IMR-90 (cell line): ENCODE results near the gene RALGPS1. TPM values are rescaled to one million over a fixed set of nuclear protein-coding genes. Genes with fewer than 3 reads are reported as not detected.

Experiments used
- ATAC-seq: fragments of 200-7000 bp; cut with Tn5 transposase; 2 replicates; pipeline ENCODE4 v1.9.1; 2020; ENCODE audit warnings: low read depth, mild to moderate bottlenecking, moderate library complexity
- BruUV-seq: library from RNA; stranded (reverse); fragments of 400-500 nt; replicated peaks from 2 replicates; lab custom pipeline; 2021; lab: Mats Ljungman, UMichigan
- CTCF ChIA-PET: fragments of 300-600 bp; formaldehyde crosslinking; extraction: SDS; loops from one replicate; lab custom pipeline; 2021; ENCODE audit warnings: antibody characterized with exemption; lab: Yijun Ruan, JAX
- POLR2A ChIA-PET: fragments of 300-600 bp; sonication (Branson Sonifier 250); formaldehyde crosslinking; loops from one replicate; lab custom pipeline; 2022; ENCODE audit warnings: antibody characterized with exemption; ENCODE audit not compliant: unreplicated experiment; lab: Charles Lee
- DNase-seq: peaks from one replicate; pipeline ENCODE4 v3.0.0; 2013
- H2AFZ ChIP-seq: replicated peaks from 2 replicates; pipeline ENCODE3; 2013; ENCODE audit warnings: low read length, mild to moderate bottlenecking; ENCODE audit not compliant: poor library complexity
- H2AK5ac ChIP-seq: 2 replicates; pipeline ENCODE4 v1.6.1; 2013; ENCODE audit warnings: low read depth, low read length, inconsistent platforms
- H2AK9ac ChIP-seq: replicated peaks from 2 replicates; pipeline ENCODE3; 2013; ENCODE audit warnings: mild to moderate bottlenecking, low read depth, low read length, moderate library complexity; ENCODE audit not compliant: poor library complexity
- H2BK120ac ChIP-seq: 2 replicates; pipeline ENCODE4 v1.6.1; 2013; ENCODE audit warnings: low read depth, low read length, inconsistent platforms
- H2BK15ac ChIP-seq: 3 replicates; pipeline ENCODE4 v1.6.1; 2013; ENCODE audit warnings: low read depth, low read length, inconsistent platforms
- H2BK20ac ChIP-seq: 2 replicates; pipeline ENCODE4 v1.6.1; 2013; ENCODE audit warnings: low read depth, mild to moderate bottlenecking, inconsistent platforms, low read length, moderate library complexity
- H2BK5ac ChIP-seq: 2 replicates; pipeline ENCODE4 v1.6.1; 2013; ENCODE audit warnings: mild to moderate bottlenecking, low read depth, low read length, inconsistent platforms; ENCODE audit not compliant: poor library complexity, severe bottlenecking
- H3K14ac ChIP-seq: replicated peaks from 2 replicates; pipeline ENCODE4 v1.6.1; 2013; ENCODE audit warnings: low read depth, low read length, inconsistent platforms
- H3K18ac ChIP-seq: 2 replicates; pipeline ENCODE4 v1.6.1; 2013; ENCODE audit warnings: low read depth, low read length, control low read depth
- H3K23ac ChIP-seq: 2 replicates; pipeline ENCODE4 v1.6.1; 2013; ENCODE audit warnings: low read depth, low read length, inconsistent platforms
- H3K27ac ChIP-seq: 2 replicates; pipeline ENCODE4 v1.5.1; 2013; ENCODE audit warnings: mild to moderate bottlenecking, control low read depth, low read length; ENCODE audit not compliant: insufficient read depth
- H3K27me3 ChIP-seq: 2 replicates; pipeline ENCODE4 v1.6.1; 2013; ENCODE audit warnings: low read length; ENCODE audit not compliant: control insufficient read depth, insufficient read depth
- H3K36me3 ChIP-seq: 2 replicates; pipeline ENCODE4 v1.6.1; 2013; ENCODE audit warnings: low read length, mixed read lengths; ENCODE audit not compliant: control insufficient read depth, insufficient read depth
- H3K4ac ChIP-seq: 2 replicates; pipeline ENCODE4 v1.6.1; 2013; ENCODE audit warnings: low read depth, low read length, inconsistent platforms
- H3K4me1 ChIP-seq: 2 replicates; pipeline ENCODE4 v1.6.1; 2013; ENCODE audit warnings: low read length, mixed read lengths; ENCODE audit not compliant: control insufficient read depth, insufficient read depth
- H3K4me2 ChIP-seq: 2 replicates; pipeline ENCODE4 v1.6.1; 2013; ENCODE audit warnings: low read depth, mild to moderate bottlenecking, control low read depth, low read length, moderate library complexity
- H3K4me3 ChIP-seq: 2 replicates; pipeline ENCODE4 v1.5.1; 2013; ENCODE audit warnings: low read depth, mild to moderate bottlenecking, control low read depth, low read length, moderate library complexity; ENCODE audit not compliant: insufficient read depth
- H3K56ac ChIP-seq: 2 replicates; pipeline ENCODE4 v1.6.1; 2013; ENCODE audit warnings: low read length, inconsistent platforms; ENCODE audit not compliant: insufficient read depth; ENCODE audit errors: extremely low read depth
- H3K79me1 ChIP-seq, 2 experiments: 2 replicates each; pipeline ENCODE4 v1.6.1; 2013; ENCODE audit warnings: low read length in 2 of 2, inconsistent platforms in 1 of 2, low read depth in 1 of 2
- H3K9ac ChIP-seq: 2 replicates; pipeline ENCODE4 v1.6.1; 2013; ENCODE audit warnings: low read depth, low read length, control low read depth
- H3K9me1 ChIP-seq: 2 replicates; pipeline ENCODE4 v1.6.1; 2013; ENCODE audit warnings: low read length, inconsistent platforms; ENCODE audit not compliant: insufficient read depth
- H3K9me3 ChIP-seq: 2 replicates; pipeline ENCODE4 v1.6.1; 2013; ENCODE audit warnings: low read length; ENCODE audit not compliant: control insufficient read depth, insufficient read depth
- H4K20me1 ChIP-seq: 2 replicates; pipeline ENCODE4 v1.6.1; 2013; ENCODE audit warnings: low read length, inconsistent platforms; ENCODE audit not compliant: insufficient read depth
- H4K5ac ChIP-seq: 2 replicates; pipeline ENCODE4 v1.6.1; 2013; ENCODE audit warnings: mild to moderate bottlenecking, low read depth, low read length, control low read depth
- H4K8ac ChIP-seq, 2 experiments: 2 replicates each; pipeline ENCODE4 v1.6.1; 2013; ENCODE audit warnings: low read depth in 2 of 2, low read length in 2 of 2, control low read depth in 1 of 2, inconsistent platforms in 1 of 2
- H4K91ac ChIP-seq: 2 replicates; pipeline ENCODE4 v1.6.1; 2013; ENCODE audit warnings: low read depth, low read length, inconsistent platforms; ENCODE audit not compliant: insufficient read depth
- BHLHE40 ChIP-seq: fragments of 150-350 bp; IDR thresholded peaks from 2 replicates; pipeline ENCODE4 v1.6.1; 2016; ENCODE audit warnings: mild to moderate bottlenecking, low read depth, low read length
- CEBPB ChIP-seq: IDR thresholded peaks from 2 replicates; pipeline ENCODE4 v1.6.1; 2012; ENCODE audit warnings: low read depth, low read length, improper control_type of control experiment
- CHD1 ChIP-seq: IDR thresholded peaks from 2 replicates; pipeline ENCODE4 v1.6.1; 2012; ENCODE audit warnings: low read depth, low read length, improper control_type of control experiment
- CTCF ChIP-seq: conservative IDR thresholded peaks from 2 replicates; pipeline ENCODE4 v1.5.1; 2012; ENCODE audit warnings: mild to moderate bottlenecking, low read depth, low read length, improper control_type of control experiment
- ELK1 ChIP-seq: fragments of 150-350 bp; IDR thresholded peaks from 2 replicates; pipeline ENCODE4 v1.6.1; 2016; ENCODE audit warnings: low read depth, mild to moderate bottlenecking, low read length, moderate library complexity, borderline replicate concordance
- FOS ChIP-seq: fragments of 150-350 bp; IDR thresholded peaks from 2 replicates; pipeline ENCODE4 v1.6.1; 2016; ENCODE audit warnings: low read depth, low read length
- MAFK ChIP-seq: IDR thresholded peaks from 2 replicates; pipeline ENCODE4 v1.6.1; 2012; ENCODE audit warnings: low read depth, low read length, improper control_type of control experiment
- MAZ ChIP-seq: IDR thresholded peaks from 2 replicates; pipeline ENCODE4 v1.6.1; 2012; ENCODE audit warnings: low read depth, mild to moderate bottlenecking, low read length, improper control_type of control experiment, moderate library complexity, borderline replicate concordance
- MXI1 ChIP-seq: IDR thresholded peaks from 2 replicates; pipeline ENCODE4 v1.6.1; 2012; ENCODE audit warnings: low read depth, mild to moderate bottlenecking, low read length, moderate library complexity, borderline replicate concordance
- NFE2L2 ChIP-seq: fragments of 150-350 bp; IDR thresholded peaks from 2 replicates; pipeline ENCODE4 v1.6.1; 2016; ENCODE audit warnings: low read depth, mild to moderate bottlenecking, low read length
- POLR2A ChIP-seq: IDR thresholded peaks from 2 replicates; pipeline ENCODE4 v1.6.1; 2012; ENCODE audit warnings: mild to moderate bottlenecking, low read depth, low read length
- RAD21 ChIP-seq: IDR thresholded peaks from 2 replicates; pipeline ENCODE4 v1.6.1; 2012; ENCODE audit warnings: low read length, improper control_type of control experiment
- RCOR1 ChIP-seq: IDR thresholded peaks from 2 replicates; pipeline ENCODE4 v1.6.1; 2012; ENCODE audit warnings: mild to moderate bottlenecking, low read length, improper control_type of control experiment; ENCODE audit not compliant: insufficient replicate concordance
- SMC3 ChIP-seq: fragments of 150-350 bp; IDR thresholded peaks from 2 replicates; pipeline ENCODE4 v1.6.1; 2016; ENCODE audit warnings: low read depth, mild to moderate bottlenecking, antibody characterized with exemption, low read length, moderate library complexity
- USF2 ChIP-seq: fragments of 150-350 bp; IDR thresholded peaks from 2 replicates; pipeline ENCODE4 v1.6.1; 2017; ENCODE audit warnings: mild to moderate bottlenecking, antibody characterized with exemption, low read length, low read depth
- whole genome bisulfite sequencing, 2 experiments: methylation state at CpG; one replicate each; pipeline versions ENCODE4 v1.1.5 to v1.1.7; 2013; ENCODE audit warnings: missing lambda C conversion rate in 2 of 2; ENCODE audit not compliant: insufficient read length in 1 of 2; ENCODE audit errors: extremely low coverage in 2 of 2; 5-methylcytosine and 5-hydroxymethylcytosine counted together
- dilution Hi-C: fragments of 300-500 bp; cut with HindIII; formaldehyde crosslinking; loops from one replicate; pipeline ENCODE4 v1.14.3; 2018; ENCODE audit warnings: low sequenced_read_pairs; ENCODE audit not compliant: unreplicated experiment
- in situ Hi-C: fragments of 300-500 bp; cut with MboI; formaldehyde crosslinking; loops from 3 replicates; pipeline ENCODE4 v1.14.3; 2019; ENCODE audit warnings: low sequenced_read_pairs, inconsistent platforms, mixed read lengths
- intact Hi-C: fragments of 100-400 bp; cut with micrococcal nuclease; formaldehyde crosslinking; loops from 2 replicates; pipeline ENCODE4 v1.10.0; 2022
- polyA plus RNA-seq, 3 experiments: library from polyadenylated mRNA; depleted of rRNA; stranded (reverse); fragments of >200 nt; gene quantifications; 2 replicates each; pipeline ENCODE4 v1.2.3, GENCODE V29; 2012; ENCODE audit warnings: low replicate concordance in 1 of 3
- total RNA-seq: library from RNA; depleted of rRNA; stranded (reverse); fragments of >200 nt; gene quantifications from 2 replicates; pipeline ENCODE4 v1.2.3, GENCODE V29; 2012

Gene RALGPS1
- total and polyA plus RNA-seq, 2 of the 4 experiments (the other 2 are of a cell fraction), result 0.90 to 2.8 TPM

- Histone ChIP-seq H2BK15ac (no peak overlapping the region), H2AK5ac (0 out of 2 replicates have a peak overlapping the region, but pooled peaks have one; percentile 10), H3K4me2 (no peak overlapping the region), H3K27me3 (no peaks in the 10 kb centered on the region), H3K79me1 (no peaks in the 10 kb centered on the region), H3K4me1 (peaks cover 14% of the 10 kb centered on the region), H3K23ac (no peak overlapping the region), H4K91ac (no peak overlapping the region), H3K56ac (no peak overlapping the region), H3K4ac (peak overlapping the region; percentile 17; the same call in 1 of the 2 replicates), H3K9ac (no peak overlapping the region), H3K27ac (no peak overlapping the region), H2BK20ac (no peak overlapping the region), H3K36me3 (no peaks in the 10 kb centered on the region), H4K5ac (no peak overlapping the region), H3K18ac (peak overlapping the region; percentile 39; the same call in 1 of the 2 replicates), H2BK120ac (0 out of 2 replicates have a peak overlapping the region, but pooled peaks have one; percentile 2), H2BK5ac (no peak overlapping the region), H2AK9ac (peak overlapping the region; percentile 4), H2AFZ (peak overlapping the region; percentile 27), H3K9me3 (no peaks in the 10 kb centered on the region), H3K14ac (no peak overlapping the region), H4K8ac (no peak overlapping the region), H4K20me1 (no peaks in the 10 kb centered on the region), H3K4me3 (no peak overlapping the region), H3K9me1 (peaks cover 7% of the 10 kb centered on the region)
- DNase-seq (no peak), ATAC-seq (no peak)
- 89% methylated on average over 2 of the region's 5 CpGs; no CpG with 5 or more reads in 1 of the 2 experiments for WGBS, 2 experiments
- ChIA-PET POLR2A (interaction anchor here (0.6 kb wide), 1 partner anchor 33 kb away, joined by 8 read pairs; no protein-coding TSS in a partner anchor), CTCF (no interaction called here)
- intact Hi-C loops, result no loop called here
- in situ Hi-C loops, result no loop called here
- no TSS peak for BruUV-seq
- dilution Hi-C loops, result no loop called here
- TF ChIP-seq RAD21, result no peak
- TF ChIP-seq USF2, result no peak
- TF ChIP-seq MXI1, result no peak
- TF ChIP-seq BHLHE40, result no peak
- TF ChIP-seq RCOR1, result no peak
- no peak for TF ChIP-seq CHD1
- no peak for TF ChIP-seq MAFK
- TF ChIP-seq FOS, result no peak
- no peak for TF ChIP-seq CEBPB
- TF ChIP-seq POLR2A, result no peak
- TF ChIP-seq ELK1, result no peak
- no peak for TF ChIP-seq CTCF
- no peak for TF ChIP-seq SMC3
- no peak for TF ChIP-seq MAZ
- TF ChIP-seq NFE2L2, result no peak
Observed at GRCh38 chr9:127155314-127155960, 240.9 kb downstream of the RALGPS1 start.
